IPS-18c (cell line): ENCODE results near the gene TUFT1.
"Not testable (repeated sequence)": the region's sequence is repeated elsewhere in the genome, so short reads cannot be mapped to it uniquely, and the experiment has no call there.

Source experiments
- H3K4me3 ChIP-seq: 2 replicates; pipeline ENCODE4 v1.7.0; 2013; ENCODE audit warnings: low read depth, mild to moderate bottlenecking, low read length, moderate library complexity; ENCODE audit not compliant: insufficient read depth
- H3K9me3 ChIP-seq: one replicate; pipeline ENCODE4 v1.6.1; 2013; ENCODE audit warnings: mild to moderate bottlenecking, low read length, moderate library complexity; ENCODE audit not compliant: control insufficient read depth, insufficient read depth

TUFT1 gene

GRCh38 chr1:151590961-151591360, 50.9 kb downstream of the TUFT1 start:
- Histone ChIP-seq H3K9me3 (no peaks in the 10 kb centered on the region), H3K4me3 (no peak overlapping the region)

- H3K9me3 ChIP-seq = no peaks in the 10 kb centered on the region
- H3K4me3 ChIP-seq = peak overlapping the region; percentile 56
These were observed 53.6 kb downstream of the TUFT1 start for GRCh38 chr1:151593730-151594129.

GRCh38 chr1:151594143-151594625, 54.1 kb downstream of the TUFT1 start:
- peak overlapping the region; percentile 56 for H3K4me3 ChIP-seq
- H3K9me3 ChIP-seq = no peaks in the 10 kb centered on the region

DNA sequence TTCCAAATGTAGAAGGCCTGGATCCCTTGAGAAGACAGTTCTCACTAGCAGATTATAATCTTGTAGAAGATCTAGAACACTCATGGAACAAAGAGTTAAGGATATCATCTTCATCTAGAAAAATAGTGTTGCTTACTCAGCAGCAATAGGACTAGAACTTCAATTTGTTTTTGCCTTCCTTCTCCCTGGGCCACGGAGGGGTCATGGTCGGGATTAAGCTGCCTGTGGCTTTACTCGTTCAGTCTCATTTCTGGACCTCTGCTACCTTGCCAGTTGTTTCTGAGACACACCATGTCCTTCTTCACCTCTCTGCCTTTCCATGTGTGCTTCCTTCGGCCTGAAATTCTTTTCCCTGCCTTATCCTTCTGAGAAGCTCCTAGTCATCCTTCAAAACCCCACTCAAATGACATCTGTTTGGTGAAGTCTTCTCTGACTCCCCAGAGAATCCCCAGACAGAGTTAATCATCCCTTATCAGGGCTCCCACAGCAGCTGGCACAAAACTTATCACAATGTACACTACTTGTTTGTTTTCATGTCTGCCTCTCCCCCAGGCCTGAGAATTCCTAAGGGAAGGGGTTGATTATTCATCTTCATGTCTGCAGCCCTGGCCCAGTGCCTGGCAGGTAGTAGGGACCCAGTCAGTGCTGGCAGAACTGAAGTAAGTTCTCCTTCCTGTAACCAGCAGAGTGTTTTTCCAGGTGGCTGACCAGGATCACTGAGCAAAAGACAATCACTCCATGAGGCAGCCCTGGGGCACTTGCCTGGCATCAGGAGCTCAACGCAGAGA, 56.3 kb downstream of the TUFT1 start:
- H3K4me3 ChIP-seq = no peak overlapping the region
- H3K9me3 ChIP-seq = no peaks in the 10 kb centered on the region

DNA sequence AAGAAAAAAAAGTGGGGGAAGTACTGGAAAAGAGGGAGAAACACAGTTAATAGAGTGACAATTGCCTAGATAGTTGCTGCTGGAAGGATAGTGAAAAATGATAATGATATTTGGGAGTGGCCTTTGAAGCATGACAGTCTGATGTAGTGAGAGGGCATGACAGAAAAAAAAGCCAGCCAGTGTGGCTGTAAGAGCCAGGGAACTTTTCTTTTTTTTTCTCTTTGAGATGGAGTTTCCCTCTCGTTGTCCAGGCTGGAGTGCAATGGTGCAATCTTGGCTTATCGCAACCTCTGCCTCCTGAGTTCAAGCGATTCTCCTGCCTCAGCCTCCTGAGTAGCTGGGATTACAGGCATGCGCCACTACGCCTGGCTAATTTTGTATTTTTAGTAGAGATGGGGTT, 62.4 kb downstream of the TUFT1 start:
- not testable (repeated sequence) for H3K9me3 ChIP-seq, H3K4me3 ChIP-seq

- Histone ChIP-seq H3K4me3 (no peak overlapping the region), H3K9me3 (peaks cover 2% of the 10 kb centered on the region)
These were observed 64.2 kb downstream of the TUFT1 start for GRCh38 chr1:151604291-151604690.

DNA sequence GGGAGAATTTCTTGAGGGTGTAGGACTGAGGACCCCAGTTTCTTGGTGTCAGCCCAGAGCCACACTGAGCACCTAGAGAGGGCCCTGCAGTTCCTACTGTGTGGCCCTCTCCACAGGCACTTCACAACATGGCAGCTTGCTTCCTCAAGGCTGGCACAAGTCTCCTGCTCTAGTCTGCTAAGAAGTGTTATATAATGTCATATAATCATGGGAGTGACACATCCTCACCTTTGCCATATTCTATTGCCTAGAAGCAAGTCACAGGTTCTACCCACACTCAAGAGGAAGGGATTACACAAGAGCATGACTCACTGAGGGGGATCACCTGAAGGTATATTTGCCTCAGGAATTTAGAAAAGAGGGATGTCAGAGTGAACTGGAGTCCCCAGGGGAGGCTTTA, 66.3 kb downstream of the TUFT1 start:
- no peak overlapping the region for H3K4me3 ChIP-seq

DNA sequence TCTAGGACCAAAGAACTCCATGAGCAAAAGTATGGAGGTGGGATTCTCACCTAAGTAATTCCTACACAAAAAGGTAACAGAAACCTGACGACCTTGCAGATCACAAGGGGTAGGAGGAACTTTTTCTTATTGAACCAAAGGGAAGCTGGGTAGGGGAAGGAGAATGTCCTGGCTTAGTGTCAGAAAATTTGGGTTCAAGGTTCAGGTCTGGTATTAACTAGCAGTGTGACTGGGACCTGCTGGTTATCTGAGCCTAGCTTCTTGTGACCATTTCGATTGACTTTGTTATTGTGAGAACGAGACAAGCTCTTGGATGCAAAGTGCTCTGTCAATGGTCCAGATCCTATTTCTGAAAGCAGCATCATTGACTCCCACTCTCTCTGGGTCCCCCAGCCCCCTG, 66.7 kb downstream of the TUFT1 start:
- peaks cover 2% of the 10 kb centered on the region for H3K9me3 ChIP-seq
- H3K4me3 ChIP-seq = no peak overlapping the region

More for the DNA sequence above, 66.3 kb downstream of the TUFT1 start:
- peaks cover 2% of the 10 kb centered on the region for H3K9me3 ChIP-seq

- no peak overlapping the region for H3K4me3 ChIP-seq
- peaks cover 4% of the 10 kb centered on the region for H3K9me3 ChIP-seq
These were observed 70.0 kb downstream of the TUFT1 start for GRCh38 chr1:151610142-151610541.

DNA sequence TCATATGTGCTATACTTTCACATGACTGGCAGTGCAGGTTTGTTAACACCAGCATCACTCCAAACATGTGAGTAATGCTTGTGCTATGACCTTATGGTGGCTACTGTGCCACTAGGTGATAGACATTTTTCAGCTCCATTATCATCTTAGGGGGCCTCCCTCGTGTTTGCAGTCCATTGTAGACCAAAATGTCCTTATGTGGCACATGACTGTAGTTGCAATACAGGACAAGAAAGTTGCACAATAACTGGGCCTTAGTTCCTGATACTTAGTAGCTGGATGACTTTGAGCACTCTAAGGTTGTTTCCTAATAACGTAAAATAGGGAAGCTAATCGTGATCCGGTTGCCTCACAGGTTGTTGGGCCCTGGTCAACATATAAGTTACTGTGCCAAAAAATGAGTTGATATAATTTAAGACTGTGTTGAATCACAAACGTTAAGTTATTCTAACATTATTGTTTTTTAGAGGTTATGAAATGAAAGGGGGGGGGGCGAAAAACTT, 71.2 kb downstream of the TUFT1 start:
- Histone ChIP-seq H3K9me3 (peaks cover 4% of the 10 kb centered on the region), H3K4me3 (no peak overlapping the region)

GRCh38 chr1:151611832-151612500, 71.9 kb downstream of the TUFT1 start, which contains the start of gene SNX27:
SNX27 (plus strand) TSS chr1:151612050; CDS start chr1:151612202, 152 bp downstream.
- peak within 1 kb of the TSS; percentile 84 for H3K4me3 ChIP-seq

DNA sequence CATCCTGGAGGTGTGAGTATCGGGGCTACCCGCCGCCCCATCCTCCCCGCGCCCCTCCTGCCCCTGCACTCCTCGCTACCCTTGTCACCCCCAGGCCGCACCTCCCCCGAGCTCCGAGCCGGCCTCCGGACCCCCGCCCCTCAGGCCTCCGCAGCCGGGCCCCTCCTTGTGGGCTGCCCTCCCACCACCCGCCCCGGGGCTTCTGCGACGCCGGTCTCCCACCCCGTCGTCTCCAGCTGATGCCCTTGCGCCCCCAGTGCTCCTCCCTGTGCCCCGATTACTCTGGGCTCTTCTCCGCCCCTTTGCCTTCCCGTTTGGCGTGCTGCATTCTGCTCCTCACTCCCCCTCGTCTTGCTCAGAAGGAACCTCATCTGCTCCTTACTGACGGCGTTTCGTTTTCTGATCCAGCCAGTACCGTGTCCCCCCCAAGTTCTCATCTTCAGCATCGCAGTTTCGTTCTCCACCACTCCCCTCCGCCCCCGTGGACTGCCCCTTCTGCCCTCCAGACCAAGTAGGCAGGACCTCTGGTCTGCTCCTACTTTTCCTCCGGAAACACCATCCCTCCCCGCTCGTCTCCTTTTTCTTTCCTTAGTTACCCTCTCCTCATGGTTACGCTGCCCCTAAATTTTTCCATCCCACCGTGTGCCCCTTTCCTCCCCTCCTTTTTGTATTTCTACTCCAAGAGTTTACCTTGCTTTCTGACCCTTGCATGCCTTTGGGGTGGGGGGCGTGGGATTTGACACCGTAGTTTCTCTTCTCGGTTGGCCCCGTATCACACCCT, 72.6 kb downstream of the TUFT1 start:
- H3K9me3 ChIP-seq = peaks cover 2% of the 10 kb centered on the region
- peak overlapping the region; percentile 84 for H3K4me3 ChIP-seq

More at GRCh38 chr1:151611832-151612500, 71.9 kb downstream of the TUFT1 start, which contains the start of gene SNX27:
- H3K9me3 ChIP-seq = peaks cover 2% of the 10 kb centered on the region

- Histone ChIP-seq H3K9me3 (peaks cover 2% of the 10 kb centered on the region), H3K4me3 (peak overlapping the region; percentile 84)
These were observed 73.2 kb downstream of the TUFT1 start for GRCh38 chr1:151613282-151613780.

GRCh38 chr1:151615711-151616504, 75.8 kb downstream of the TUFT1 start:
- no peak overlapping the region for H3K4me3 ChIP-seq
- H3K9me3 ChIP-seq = peaks cover 2% of the 10 kb centered on the region

DNA sequence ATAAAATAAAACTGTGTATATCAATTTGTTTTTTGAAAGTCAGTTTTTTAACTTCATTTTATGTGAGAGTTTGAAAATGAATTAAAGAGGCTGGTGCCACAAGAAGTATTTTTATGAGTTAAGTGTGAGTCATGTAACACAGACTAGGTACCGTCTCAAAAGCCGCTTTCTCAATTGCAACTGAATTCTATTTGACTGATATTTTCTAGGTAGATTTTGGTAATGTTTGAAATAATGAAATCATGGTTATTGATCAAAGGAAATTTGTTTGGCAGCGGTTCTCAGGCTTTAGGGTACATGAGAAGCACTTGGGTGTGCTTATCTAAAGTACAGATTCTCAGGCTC, 76.4 kb downstream of the TUFT1 start:
- Histone ChIP-seq H3K4me3 (no peak overlapping the region), H3K9me3 (peaks cover 2% of the 10 kb centered on the region)

DNA sequence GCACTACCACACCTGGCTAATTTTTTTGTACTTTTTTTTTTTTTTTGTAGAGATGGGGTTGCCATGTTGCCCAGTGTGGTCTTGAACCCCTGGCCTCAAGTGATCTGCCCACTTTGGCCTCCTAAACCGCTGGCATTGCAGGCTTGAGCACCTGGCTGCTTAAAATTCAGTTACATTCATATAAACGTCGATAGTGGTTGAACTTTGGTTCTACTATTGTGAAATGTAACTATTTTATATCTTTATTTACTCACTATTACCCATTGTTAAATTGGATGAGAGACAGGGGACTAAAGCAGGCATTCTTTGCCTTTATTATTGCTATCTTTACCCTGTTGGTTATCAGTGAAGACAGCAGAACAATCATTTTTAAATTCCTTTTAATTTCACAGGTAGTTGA, 77.9 kb downstream of the TUFT1 start:
- Histone ChIP-seq H3K4me3 (no peak overlapping the region), H3K9me3 (peaks cover 2% of the 10 kb centered on the region)
